Stimulated activated CD4-positive, alpha-beta T cell treated with anti-CD3 and anti-CD28 coated beads, Interleukin-15, amount 100 ng/mL, for 48 hours (primary cell): Measurements from ENCODE around the gene AP3S2.
"Not testable (repeated sequence)": the region's sequence is repeated elsewhere in the genome, so short reads cannot be mapped to it uniquely, and the experiment has no call there.

Source experiments
- DNase-seq, 2 donors: peaks; one replicate each; pipeline ENCODE4 v3.0.0-alpha.2; 2020; ENCODE audit warnings: low read depth in 2 of 2

Gene AP3S2

GRCh38 chr15:89903015-89903857 is 9.4 kb upstream of the AP3S2 start:
- no peak for DNase-seq

DNA sequence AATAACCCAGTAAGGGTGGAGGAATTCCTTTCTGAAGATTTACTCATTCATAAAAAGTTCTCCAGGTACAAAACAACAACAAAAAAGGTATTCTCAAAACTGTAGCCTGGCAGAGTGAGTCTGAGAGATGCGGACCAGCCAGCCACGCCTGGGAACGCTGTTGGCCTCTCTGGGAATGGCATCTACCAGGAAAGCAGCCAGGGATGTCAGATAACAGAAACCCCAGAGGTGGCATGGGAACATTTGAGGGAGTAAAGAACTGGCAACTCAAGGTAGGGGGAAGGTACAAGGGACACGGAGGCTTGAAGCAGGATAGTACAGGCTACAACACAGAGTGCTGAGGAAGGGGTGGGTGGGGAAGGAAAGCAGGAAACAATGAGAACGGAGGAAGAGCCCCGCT is 7.1 kb upstream of the AP3S2 start:
- DNase-seq, result no peak

DNA sequence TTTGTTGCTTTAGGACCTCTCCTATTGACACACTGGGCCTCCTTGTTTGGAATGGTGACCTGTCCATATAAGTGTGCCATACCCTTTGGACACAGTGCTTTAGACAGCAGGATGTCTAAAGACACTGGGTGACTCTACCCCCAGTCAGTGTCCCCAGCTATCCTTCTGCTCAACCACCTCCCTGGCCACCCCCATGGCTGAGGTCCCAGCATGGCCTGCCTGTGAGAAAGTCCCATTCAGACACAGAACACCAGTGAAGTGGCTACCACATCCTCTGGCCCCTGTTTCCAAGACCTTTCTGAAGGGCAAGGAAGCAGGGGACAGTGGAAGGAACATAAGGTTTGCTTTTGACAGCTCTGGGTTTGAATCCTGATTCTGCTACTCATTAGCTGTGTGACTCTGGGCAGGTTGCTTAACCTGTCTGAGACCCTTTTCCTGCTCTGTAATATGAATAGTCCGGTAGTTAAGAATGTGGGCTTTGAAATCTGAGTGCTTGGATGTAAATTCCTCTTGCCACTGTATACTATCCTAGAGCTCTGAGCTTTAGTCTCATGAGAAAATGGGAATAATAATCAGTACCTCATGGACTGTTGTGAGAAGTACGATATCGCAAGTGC is 6.3 kb upstream of the AP3S2 start:
- no peak for DNase-seq

- DNase-seq, result no peak
Observed at GRCh38 chr15:89899295-89899945, 5.6 kb upstream of the AP3S2 start.

DNA sequence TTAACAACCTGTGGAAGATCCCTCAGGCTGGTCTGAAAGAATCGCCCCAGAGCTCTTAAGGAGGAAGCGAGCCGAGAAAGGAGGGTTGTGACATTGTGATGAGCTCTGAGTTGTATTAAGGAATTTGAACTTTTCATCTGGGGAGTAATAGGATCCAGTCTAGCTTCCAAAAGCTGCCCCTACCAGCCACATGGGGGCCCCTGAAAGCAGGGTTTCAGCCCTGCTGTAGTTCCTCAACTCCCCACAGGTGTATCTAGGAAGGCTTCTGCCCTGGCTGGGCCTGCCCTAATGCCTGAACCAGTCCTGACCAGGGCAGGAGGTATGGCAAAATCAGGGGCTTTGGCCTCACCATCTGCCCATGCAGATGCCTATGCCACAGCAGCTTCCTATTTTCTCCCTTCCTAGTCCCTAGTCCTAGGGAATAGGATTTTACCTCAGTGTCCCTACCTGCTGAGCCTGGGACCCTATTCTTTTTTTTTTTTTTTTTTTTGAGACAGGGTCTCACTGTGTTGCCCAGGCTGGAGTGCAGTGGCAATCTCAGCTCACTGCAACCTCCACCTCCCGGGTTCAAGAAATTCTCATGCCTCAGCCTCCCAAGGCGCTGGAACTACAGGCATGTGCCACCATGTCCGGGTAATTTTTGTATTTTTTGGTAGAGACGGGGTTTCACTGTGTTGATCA is 5.0 kb upstream of the AP3S2 start:
- DNase-seq, result peak in 1 of 2 donors; percentile 10

GRCh38 chr15:89898146-89898545 is 4.4 kb upstream of the AP3S2 start:
- no peak for DNase-seq

DNA sequence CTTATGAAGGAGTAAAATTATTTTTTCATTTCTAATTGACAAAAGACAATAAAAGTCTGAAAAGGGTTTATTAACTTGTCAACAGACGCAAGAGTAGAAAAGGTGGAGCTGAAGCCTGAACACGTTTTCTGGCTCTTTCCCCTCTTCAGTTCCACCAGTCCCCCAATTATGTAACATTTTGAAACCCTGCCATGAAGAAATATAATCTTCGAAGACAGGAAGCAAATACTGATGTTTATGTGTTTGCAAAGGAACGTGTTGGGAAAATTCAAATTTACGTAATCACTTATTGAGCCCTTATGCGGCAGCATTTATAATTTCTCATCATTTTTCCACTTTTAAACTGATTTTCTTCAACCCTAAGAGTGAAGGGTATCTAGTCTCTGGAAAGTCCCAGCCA is 767 bp downstream of the AP3S2 start:
- no peak for DNase-seq

DNA sequence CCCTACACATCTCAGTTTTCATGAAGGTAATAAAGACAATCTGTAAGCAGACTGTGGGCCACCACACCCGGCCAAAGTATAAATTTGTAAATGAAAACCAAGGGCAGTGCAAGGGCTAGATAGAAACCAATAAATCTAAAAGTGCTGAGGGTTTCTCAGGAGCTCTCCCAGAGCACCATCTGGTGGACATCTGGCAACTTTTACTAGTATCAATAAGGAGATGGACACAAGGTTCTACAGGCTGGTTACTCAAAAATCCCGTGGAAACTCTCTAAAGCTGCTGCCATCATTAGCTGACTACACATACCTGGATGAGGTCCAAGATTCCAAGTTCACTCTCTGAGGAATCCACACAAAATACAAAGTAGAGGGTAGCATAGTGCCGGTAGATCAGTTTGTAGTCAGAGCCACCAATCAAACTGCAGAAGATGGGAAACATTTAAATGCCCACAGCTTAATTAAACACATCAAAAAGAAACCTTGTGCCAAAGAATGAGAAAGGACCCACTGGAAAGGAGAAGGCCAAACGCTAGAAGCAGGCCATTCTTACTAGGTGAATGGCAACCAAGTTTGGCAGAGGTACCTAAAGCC is 5.5 kb downstream of the AP3S2 start:
- no peak for DNase-seq

DNA sequence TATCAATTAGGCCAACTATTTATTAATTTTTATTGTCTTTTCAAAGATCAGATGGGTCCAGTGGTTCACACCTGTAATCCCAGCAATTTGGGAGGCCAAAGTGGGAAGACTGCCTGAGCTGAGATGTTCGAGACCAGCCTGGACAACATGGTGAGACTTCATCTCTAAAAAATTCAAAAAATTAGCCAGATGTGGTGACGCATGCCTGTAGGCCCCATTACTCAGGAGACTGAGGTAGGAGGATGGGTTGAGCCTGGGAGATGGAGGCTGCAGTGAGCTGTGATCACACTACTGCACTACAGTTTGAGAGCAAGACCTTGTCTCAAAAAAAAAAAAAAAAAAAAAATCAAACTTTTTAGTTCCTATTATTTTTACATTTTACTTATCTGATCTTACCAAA is 8.2 kb downstream of the AP3S2 start:
- no peak for DNase-seq

GRCh38 chr15:89885179-89885578 is 8.6 kb downstream of the AP3S2 start:
- not testable (repeated sequence) for DNase-seq

DNA sequence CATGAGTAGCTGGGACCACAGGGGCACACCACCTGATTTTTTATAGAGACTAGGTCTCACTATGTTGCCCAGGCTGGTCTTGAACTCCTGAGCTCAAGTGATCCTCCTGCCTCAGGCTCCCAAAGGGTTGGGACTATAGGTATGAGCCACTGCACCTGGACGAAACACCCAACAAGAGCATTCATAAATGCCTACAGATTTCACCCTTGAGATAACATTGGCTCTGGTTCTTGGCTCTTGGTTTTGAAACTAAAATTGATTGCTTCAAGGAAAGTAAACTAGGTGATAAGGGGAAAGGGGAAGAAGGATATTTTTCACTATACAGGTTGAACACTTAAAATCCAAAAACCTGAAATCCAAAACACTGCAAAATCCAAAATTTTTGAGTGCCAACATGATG is 10.3 kb downstream of the AP3S2 start:
- DNase-seq, result no peak

DNA sequence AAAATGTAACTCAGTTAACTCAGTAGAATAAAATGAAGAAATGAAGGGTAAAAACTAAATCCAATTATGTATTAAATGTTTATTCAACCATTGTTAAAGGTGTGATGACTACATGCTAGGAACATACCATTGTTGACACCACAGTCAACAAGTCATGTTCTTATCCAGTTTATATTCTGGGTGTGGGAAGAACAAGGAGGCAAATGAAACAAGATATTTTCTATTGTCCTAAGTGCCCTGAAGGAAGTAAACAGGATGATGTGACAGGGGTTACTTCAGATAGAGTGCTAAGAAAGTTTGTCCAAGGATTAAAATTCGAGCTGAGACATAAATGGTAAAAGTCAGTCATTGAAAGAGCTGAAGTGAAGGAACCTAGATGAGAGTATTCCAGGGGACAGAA is 13.1 kb downstream of the AP3S2 start:
- no peak for DNase-seq

DNA sequence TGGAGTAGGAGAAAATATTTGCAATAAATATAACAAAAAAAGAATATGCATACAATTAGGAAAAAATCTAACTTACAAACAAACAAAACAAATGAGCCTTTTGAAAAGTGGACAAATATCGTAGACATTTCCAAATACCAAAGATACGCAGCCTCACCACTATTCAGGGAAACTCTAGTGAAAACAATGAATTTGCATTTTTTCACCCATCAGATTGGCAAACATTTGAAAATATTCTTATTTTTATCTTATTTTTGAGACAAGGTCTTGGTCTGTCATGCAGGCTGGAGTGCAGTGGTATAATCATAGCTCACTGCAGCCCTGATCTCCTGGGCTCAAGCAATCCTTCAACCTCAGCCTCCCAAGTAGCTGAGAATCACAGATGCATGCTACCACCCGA is 15.5 kb downstream of the AP3S2 start:
- DNase-seq, result no peak

DNA sequence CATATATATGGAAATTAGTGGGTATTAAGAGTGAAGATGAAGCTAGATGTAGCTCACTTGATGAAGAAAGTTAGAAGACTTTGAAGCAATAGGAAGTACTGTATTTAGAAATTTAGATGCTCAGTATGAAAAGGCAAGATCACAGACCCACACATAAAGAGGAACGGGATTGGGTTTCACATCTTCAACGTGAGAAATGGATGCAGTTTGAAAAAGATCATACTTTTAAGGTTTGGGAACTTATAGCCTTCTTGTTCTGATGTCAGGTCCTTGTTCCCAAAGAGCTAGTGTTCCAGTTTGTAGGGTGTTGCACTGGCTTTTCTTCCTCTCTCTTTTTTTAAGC is 16.7 kb downstream of the AP3S2 start:
- no peak for DNase-seq

DNA sequence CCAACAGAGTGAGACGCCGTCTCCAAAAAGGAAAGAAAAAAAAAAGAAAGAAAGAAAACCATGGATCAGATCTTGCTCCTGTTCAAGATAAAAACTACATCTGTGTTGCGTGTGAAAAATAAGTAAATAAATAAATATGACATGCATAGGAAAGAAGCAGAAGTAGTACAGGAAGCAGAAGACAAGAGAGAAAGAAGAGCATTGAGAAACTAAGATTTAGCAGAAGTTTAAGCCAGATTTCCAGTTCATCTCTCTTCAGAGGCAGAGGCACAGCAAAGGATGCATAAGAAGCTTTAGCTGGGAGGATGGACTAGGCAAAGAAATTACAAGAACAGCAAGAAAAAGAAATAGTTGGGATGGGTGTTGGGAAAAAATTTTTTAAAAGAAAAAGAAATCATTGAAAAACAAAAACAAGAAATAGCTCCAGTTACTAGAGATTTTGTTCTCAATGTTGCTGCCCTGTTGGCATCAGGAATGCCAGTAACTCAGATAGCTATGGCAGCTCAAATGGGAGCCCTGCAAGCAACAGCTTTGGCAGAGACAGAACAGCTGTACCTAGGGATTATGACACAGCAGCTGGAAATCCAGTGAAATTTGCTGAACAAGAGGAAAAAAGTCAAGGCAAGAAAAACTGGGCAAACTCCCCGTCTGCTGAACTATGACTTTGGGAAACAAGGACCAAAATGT is 17.3 kb downstream of the AP3S2 start:
- DNase-seq, result no peak

DNA sequence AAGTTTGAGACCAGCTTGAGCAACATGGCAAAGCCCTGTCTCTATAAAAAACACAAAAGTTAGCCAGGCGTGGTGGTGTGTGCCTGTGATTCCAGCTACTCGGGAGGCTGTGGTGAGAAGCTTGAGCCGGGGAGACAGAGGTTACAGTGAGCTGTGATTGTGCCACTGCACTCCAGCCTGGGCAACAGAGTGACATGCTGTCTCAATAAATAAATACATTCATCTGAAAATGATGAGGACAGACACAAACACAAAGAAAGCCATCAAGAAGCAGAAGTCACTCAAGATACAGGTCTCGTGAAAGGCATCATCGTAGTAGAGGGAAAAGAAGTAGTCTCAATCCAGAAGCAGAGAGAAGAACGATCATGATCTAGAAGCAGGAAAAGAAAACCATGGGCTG is 18.1 kb downstream of the AP3S2 start:
- no peak for DNase-seq

DNA sequence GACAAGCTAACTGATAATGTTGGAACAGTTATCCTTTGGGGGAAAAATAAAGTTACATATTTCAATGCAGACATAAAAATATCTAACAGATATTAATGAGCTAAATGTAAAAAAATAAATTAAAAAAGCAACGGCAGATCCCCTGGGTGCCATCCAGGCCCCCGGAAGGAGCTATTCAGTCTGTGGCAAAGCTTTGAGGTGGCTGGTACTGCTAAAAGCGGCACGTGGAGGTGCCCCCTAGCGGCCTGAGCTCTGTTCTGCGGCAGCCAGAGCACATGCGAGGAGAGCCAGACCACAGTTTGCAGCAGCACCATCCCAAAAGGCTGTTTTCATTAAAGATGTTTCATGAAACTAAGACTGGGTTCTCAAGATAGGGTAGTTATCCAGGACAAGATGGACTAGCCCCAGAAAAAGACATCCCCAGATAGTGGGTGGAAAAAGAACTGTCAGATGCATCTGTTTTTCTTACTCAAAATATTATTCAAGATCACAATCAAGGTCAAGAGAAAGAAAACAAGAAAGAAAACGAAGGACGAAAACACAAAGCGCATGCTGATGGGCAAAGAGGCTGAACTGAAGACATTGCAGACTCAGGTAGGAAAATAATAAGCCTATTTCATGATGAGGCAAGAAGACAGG is 18.7 kb downstream of the AP3S2 start:
- DNase-seq, result peak; percentile 75 to 83

DNA sequence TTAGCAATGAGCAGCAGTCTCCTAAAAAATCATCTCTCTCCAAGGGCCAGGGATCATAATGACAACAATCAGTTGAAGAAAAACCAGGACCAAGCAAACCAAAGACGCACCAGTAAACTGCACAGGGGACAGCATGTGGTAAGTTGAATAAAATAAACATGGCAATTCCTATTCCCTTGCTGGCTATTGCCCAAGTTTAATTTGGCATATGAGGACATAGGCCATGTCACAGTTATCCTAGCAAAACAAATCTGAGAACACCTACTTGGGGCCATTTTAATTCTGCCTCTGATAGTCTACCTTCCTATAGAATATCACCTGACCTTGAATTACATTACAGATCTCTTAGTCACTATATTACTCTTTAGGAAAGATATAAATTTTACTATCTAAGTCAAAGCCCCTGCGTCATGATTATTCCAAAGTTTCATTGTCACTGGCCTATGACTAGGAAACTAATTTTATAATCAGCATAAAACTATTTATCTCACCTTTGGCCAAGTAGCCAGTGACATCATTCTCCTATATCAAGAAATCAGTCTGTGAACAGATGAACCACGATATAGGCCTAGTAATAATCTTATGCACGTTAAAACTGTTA is 23.0 kb downstream of the AP3S2 start:
- no peak for DNase-seq

DNA sequence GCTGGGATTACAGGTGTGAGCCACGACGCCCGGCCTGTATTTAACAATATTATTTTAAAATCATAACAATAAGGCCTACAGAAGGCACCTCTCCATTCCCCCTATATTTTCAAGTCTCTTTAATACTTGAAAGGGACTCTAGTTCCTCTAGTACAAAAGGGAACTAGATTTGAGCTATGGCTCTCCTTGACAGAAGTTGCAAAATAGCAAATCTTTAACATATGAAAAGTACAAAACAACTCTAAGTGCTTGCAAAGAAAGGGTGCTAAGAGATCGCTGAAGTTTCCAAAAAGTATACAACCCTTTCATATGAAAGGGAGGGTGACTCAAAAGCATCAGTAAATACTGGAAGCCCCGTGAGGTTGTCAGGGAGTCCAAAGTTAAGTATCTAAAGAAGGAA is 23.8 kb downstream of the AP3S2 start:
- DNase-seq, result no peak

DNA sequence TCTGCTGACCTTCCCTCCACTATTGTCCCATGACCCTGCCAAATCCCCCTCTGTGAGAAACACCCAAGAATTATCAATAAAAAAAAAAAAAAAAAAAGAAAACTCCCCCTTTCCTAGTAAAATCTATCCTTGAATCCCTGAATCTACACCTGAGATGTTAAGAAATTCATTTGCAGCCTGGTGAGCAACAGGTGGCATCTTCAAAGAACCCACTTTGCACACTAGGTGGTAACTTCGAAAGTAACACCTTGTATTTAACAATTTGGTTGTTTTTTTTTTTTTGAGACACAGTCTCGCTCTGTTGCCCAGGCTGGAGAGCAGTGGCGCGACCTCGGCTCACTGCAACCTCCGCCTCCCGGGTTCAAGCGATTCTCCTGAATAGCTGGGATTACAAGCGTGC is 24.3 kb downstream of the AP3S2 start:
- not testable (repeated sequence) for DNase-seq
